Choroid plexus epithelial cell (primary cell): ENCODE results near the gene CCDC34.
A peak's percentile ranks its signal among the peaks of the same experiment; 100 is the strongest.

ENCODE experiments used
- DNase-seq: peaks from one replicate; pipeline ENCODE4 v3.0.0-alpha.2; 2010; ENCODE audit warnings: low read depth
- H3K4me3 ChIP-seq: 2 replicates; pipeline ENCODE4 v1.5.1; 2011; ENCODE audit warnings: low read depth, mild to moderate bottlenecking, control low read depth, low read length, moderate library complexity
- TF ChIP-seq, protein P1 (sequence below): conservative IDR thresholded peaks from 2 replicates; pipeline ENCODE4 v1.5.1; 2011; ENCODE audit warnings: low read depth, mild to moderate bottlenecking, control low read depth, inconsistent platforms, low read length, moderate library complexity

Gene CCDC34

DNA sequence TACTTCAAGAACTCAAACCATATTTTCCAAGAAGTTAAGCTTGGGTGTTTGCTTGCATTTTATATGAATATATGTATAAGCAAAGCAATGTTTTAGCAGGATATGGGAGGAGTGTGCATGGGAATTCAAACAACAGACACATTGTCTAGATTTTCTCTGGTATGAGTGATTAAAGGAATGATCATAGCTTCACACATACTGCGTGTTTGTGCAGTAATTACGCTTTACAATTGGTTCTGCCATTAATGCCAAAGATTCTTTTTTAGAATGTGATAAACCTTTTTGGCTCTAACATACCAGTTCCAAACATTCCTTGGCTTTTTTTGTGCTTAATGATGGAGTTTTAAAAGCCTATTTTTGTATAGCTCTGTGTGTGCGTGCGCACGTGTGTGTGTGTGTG, 54.0 kb downstream of the CCDC34 start:
- TF ChIP-seq, protein P1, sequence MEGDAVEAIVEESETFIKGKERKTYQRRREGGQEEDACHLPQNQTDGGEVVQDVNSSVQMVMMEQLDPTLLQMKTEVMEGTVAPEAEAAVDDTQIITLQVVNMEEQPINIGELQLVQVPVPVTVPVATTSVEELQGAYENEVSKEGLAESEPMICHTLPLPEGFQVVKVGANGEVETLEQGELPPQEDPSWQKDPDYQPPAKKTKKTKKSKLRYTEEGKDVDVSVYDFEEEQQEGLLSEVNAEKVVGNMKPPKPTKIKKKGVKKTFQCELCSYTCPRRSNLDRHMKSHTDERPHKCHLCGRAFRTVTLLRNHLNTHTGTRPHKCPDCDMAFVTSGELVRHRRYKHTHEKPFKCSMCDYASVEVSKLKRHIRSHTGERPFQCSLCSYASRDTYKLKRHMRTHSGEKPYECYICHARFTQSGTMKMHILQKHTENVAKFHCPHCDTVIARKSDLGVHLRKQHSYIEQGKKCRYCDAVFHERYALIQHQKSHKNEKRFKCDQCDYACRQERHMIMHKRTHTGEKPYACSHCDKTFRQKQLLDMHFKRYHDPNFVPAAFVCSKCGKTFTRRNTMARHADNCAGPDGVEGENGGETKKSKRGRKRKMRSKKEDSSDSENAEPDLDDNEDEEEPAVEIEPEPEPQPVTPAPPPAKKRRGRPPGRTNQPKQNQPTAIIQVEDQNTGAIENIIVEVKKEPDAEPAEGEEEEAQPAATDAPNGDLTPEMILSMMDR = no peak
- H3K4me3 ChIP-seq = no peak overlapping the region
- DNase-seq = no peak

DNA sequence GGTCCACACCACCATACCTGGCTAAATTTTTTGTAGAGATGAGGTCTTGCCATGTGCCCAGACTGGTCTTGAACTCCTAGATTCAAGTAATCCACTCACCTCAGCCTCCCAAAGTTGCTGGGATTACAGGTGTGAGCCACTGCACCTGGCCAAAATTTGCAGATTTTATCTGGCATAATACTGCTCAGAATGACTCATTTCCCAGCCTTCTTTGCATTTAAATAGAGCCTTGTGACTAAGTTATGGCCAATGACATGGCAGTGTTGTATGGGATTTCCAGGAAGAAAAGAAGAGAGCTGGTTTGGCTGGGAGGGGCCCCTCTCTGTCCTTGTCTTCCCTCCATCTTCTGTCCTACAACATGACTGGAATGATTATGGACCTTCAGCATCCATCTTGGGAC, 55.8 kb downstream of the CCDC34 start:
- DNase-seq = no peak
- TF ChIP-seq, protein P1 = no peak
- no peak overlapping the region for H3K4me3 ChIP-seq

DNA sequence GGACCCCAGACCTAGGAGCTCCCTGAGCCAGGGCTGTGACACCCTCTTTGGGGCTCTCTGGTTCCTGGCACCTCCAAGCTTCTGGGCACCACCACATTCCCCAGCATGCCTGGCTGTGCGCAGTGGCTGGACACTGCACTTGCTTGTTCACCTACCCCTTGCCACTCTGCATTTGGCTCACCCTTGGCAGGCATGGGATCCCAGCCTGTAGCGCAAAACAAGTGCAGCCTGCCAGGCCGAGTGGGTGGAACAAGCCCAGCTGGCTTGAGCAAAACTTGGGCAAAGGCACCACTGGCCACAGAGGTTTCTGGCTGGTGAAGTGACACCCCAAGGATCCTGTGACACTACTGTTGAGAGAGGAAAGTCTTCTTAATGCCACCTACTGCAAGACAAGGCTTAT, 57.3 kb downstream of the CCDC34 start:
- no peak overlapping the region for H3K4me3 ChIP-seq
- no peak for DNase-seq
- TF ChIP-seq, protein P1 = no peak

DNA sequence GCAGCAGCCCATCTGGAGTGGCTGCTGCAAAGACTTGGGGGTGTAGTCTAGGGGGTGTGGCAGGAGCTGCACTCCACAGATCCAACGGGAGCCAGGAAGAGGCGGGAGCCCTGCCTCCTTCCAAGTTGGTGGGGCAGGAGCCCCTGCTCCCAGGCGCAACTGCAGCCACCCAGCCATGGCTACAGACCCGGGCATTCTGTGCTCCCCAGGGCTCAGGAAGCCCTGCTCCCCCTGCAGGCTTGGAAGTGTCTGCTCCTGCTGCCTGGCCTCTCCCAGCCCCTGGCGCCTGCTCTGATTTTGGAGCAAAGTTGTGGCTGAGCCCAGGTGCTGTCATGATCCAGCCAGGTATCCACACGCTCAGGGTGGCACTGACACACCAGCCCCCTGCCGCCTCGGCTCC, 58.5 kb downstream of the CCDC34 start:
- DNase-seq = no peak
- H3K4me3 ChIP-seq = no peak overlapping the region
- TF ChIP-seq, protein P1 = peak; percentile 19

DNA sequence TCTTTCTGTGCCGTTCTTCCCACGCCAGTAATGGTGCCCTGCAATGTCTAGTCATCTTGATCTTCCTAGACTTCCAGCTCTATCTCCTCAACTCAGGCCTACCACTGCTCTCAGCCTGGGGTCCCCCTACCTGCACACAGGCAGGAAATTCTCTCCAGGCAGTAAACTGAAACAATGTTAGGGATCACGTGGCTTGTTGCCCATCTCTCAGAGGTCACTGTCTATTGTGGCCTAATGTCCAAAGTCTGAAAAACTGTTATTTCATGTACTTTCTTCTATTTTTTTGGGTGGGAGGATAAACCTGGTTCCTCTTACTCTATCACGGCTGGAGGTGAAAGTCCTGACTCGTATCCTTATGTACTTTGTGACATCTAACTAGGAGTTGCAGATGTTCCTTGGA, 59.1 kb downstream of the CCDC34 start:
- DNase-seq = no peak

DNA sequence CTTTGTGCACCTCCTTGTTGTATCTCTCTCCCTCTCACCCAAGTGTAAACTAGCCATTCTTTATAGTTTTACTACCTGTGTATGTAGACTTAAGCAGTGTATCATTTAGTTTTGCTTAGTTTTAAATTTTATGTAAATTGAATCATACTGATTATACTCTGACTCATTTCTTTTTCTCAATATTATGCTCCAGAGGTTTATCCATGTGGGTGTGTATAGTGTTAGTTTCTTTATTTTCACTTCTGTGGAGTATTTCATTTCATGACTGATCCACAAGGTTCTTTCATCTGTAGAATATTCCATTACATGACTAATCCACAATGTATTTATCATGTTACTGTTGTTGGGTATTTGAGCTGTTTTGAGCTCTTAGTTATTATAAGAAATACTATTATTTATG, 62.0 kb downstream of the CCDC34 start:
- TF ChIP-seq, protein P1 = no peak
- no peak overlapping the region for H3K4me3 ChIP-seq
- peak; percentile 13 for DNase-seq

More for the DNA sequence above, 59.1 kb downstream of the CCDC34 start:
- H3K4me3 ChIP-seq = no peak overlapping the region
- TF ChIP-seq, protein P1 = no peak

DNA sequence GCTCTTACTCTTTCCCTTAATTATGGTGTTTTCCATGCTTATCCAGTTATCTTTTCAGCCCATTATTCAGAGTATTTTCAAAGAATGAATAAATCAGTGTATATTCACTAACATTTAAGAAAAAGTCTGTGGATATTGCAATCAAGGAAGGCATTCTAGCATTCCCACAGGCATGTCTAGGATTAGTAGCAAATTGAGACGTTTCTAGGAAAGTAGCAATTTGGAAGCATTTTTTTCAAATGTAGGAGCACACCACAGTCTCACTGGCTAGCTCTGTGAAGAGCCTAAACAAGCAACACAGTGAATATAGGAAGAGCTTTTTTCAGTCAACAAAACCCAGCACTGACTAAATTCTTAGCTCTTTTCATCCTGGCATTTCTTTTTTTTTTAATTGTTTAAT, 65.4 kb downstream of the CCDC34 start:
- TF ChIP-seq, protein P1 = no peak
- DNase-seq = no peak
- H3K4me3 ChIP-seq = no peak overlapping the region
